GM23338 (cell line): ENCODE results near the gene ACCS. TPM values are rescaled to one million over a fixed set of nuclear protein-coding genes. Genes with fewer than 3 reads are reported as not detected.

Experiments used
- ATAC-seq: fragments of 200-7000 bp; cut with Tn5 transposase; 3 replicates; pipeline ENCODE4 v1.9.1; 2020
- DNase-seq: peaks from one replicate; pipeline ENCODE4 v3.0.0-alpha.2; 2015; ENCODE audit warnings: low spot score
- H2AFZ ChIP-seq: fragments of 200-600 bp; sonication (generic); 2 replicates; pipeline ENCODE4 v1.8.0; 2016; ENCODE audit warnings: antibody characterized with exemption, mild to moderate bottlenecking, moderate library complexity
- H3F3A ChIP-seq: fragments of 200-600 bp; sonication (generic); replicated peaks from 2 replicates; pipeline ENCODE4 v1.8.0; 2017; ENCODE audit warnings: antibody characterized with exemption, mixed run types, low read depth
- H3K27ac ChIP-seq: fragments of 200-600 bp; sonication (generic); 2 replicates; pipeline ENCODE4 v1.6.1; 2016; ENCODE audit warnings: low read depth
- H3K27me3 ChIP-seq: fragments of 200-600 bp; sonication (generic); 2 replicates; pipeline ENCODE4 v1.8.0; 2016; ENCODE audit warnings: mild to moderate bottlenecking, mixed run types, moderate library complexity; ENCODE audit not compliant: insufficient read depth
- H3K36me3 ChIP-seq: fragments of 200-600 bp; sonication (generic); 2 replicates; pipeline ENCODE4 v1.8.0; 2016; ENCODE audit warnings: mild to moderate bottlenecking; ENCODE audit not compliant: insufficient read depth
- H3K4me1 ChIP-seq: fragments of 200-600 bp; sonication (generic); 2 replicates; pipeline ENCODE4 v1.8.0; 2016; ENCODE audit warnings: mild to moderate bottlenecking, moderate library complexity; ENCODE audit not compliant: insufficient read depth
- H3K4me2 ChIP-seq: fragments of 200-600 bp; sonication (generic); 2 replicates; pipeline ENCODE4 v1.7.1; 2017; ENCODE audit warnings: mixed run types
- H3K4me3 ChIP-seq: fragments of 200-600 bp; sonication (generic); 2 replicates; pipeline ENCODE4 v1.6.1; 2016; ENCODE audit warnings: mixed run types
- H3K79me2 ChIP-seq: fragments of 200-600 bp; sonication (generic); replicated peaks from 2 replicates; pipeline ENCODE4 v1.8.0; 2017; ENCODE audit warnings: mild to moderate bottlenecking; ENCODE audit not compliant: insufficient read depth
- H3K9me2 ChIP-seq: fragments of 200-600 bp; sonication (generic); 2 replicates; pipeline ENCODE4 v1.8.0; 2017; ENCODE audit not compliant: insufficient read depth
- H4K20me1 ChIP-seq: fragments of 200-600 bp; sonication (generic); replicated peaks from 2 replicates; pipeline ENCODE4 v1.8.0; 2017; ENCODE audit warnings: mild to moderate bottlenecking; ENCODE audit not compliant: insufficient read depth
- H3K27ac Mint-ChIP-seq: 2 replicates; pipeline ENCODE4 v1.8.0; 2020; ENCODE audit warnings: inconsistent platforms, mild to moderate bottlenecking, moderate library complexity, mixed read lengths
- H3K27me3 Mint-ChIP-seq: 3 replicates; pipeline ENCODE4 v1.8.0; 2022; ENCODE audit warnings: low read depth, mild to moderate bottlenecking, moderate library complexity, mixed read lengths, inconsistent platforms; ENCODE audit not compliant: insufficient read depth, poor library complexity
- H3K36me3 Mint-ChIP-seq: 3 replicates; pipeline ENCODE4 v1.8.0; 2021; ENCODE audit warnings: low read depth, mild to moderate bottlenecking, inconsistent platforms, moderate library complexity, mixed read lengths
- H3K4me1 Mint-ChIP-seq: 3 replicates; pipeline ENCODE4 v1.8.0; 2020; ENCODE audit warnings: mild to moderate bottlenecking, inconsistent platforms, mixed read lengths
- H3K4me3 Mint-ChIP-seq: 3 replicates; pipeline ENCODE4 v1.8.0; 2021; ENCODE audit warnings: moderate library complexity, mild to moderate bottlenecking, inconsistent platforms, mixed read lengths
- H3K9me3 Mint-ChIP-seq: 3 replicates; pipeline ENCODE4 v1.8.0; 2020; ENCODE audit warnings: moderate library complexity, mild to moderate bottlenecking, inconsistent platforms, mixed read lengths
- CREB1 ChIP-seq: fragments of 250-450 bp; sonication (Bioruptor Pico); IDR thresholded peaks from 2 replicates; pipeline ENCODE4 v1.5.0; 2020; ENCODE audit warnings: low read depth, mild to moderate bottlenecking, moderate library complexity
- EZH2 ChIP-seq: fragments of 200-600 bp; sonication (generic); IDR thresholded peaks from one replicate; pipeline ENCODE4 v1.8.0; 2017; ENCODE audit warnings: antibody characterized with exemption, mild to moderate bottlenecking, low read depth; ENCODE audit not compliant: unreplicated experiment
- EZH2phosphoT487 ChIP-seq: fragments of 200-600 bp; sonication (generic); IDR thresholded peaks from one replicate; pipeline ENCODE4 v1.8.1; 2018; ENCODE audit warnings: antibody characterized with exemption; ENCODE audit not compliant: unreplicated experiment
- NANOG ChIP-seq: IDR thresholded peaks from 2 replicates; pipeline ENCODE4 v1.6.1; 2016; ENCODE audit warnings: antibody characterized with exemption, borderline replicate concordance
- POLR2AphosphoS5 ChIP-seq: IDR thresholded peaks from 2 replicates; pipeline ENCODE4 v1.6.1; 2016; ENCODE audit warnings: antibody characterized with exemption, low read depth
- STAT1 ChIP-seq: IDR thresholded peaks from one replicate; pipeline ENCODE4 v1.6.1; 2016; ENCODE audit warnings: antibody characterized with exemption; ENCODE audit not compliant: unreplicated experiment
- ZNF114 ChIP-seq: fragments of 250-450 bp; sonication (Bioruptor Pico); IDR thresholded peaks from 2 replicates; pipeline ENCODE4 v1.5.0; 2020; ENCODE audit warnings: mild to moderate bottlenecking, moderate library complexity
- ZNF331 ChIP-seq: fragments of 250-450 bp; sonication (Bioruptor Pico); IDR thresholded peaks from 2 replicates; pipeline ENCODE4 v1.5.0; 2020; ENCODE audit warnings: low read depth, mild to moderate bottlenecking, moderate library complexity
- polyA plus RNA-seq: library from polyadenylated mRNA; unstranded; fragments of >200 nt; fragmentation: Nextera tagmentation; extraction: Ambion mirVana; gene quantifications from 2 replicates; pipeline ENCODE4 v1.2.1, GENCODE V29; 2016
- total RNA-seq: library from RNA; depleted of rRNA; stranded (reverse); fragments of >200 nt; shearing (Covaris generic); gene quantifications from 2 replicates; pipeline ENCODE4 v1.2.3, GENCODE V29; 2014
- TF ChIP-seq, protein P1 (sequence below): fragments of 250-450 bp; sonication (Bioruptor Pico); IDR thresholded peaks from 2 replicates; pipeline ENCODE4 v1.5.0; 2020; ENCODE audit warnings: mild to moderate bottlenecking, moderate library complexity

Gene ACCS
- total and polyA plus RNA-seq, 2 experiments from 2014 or later: 3.6 to 6.6 TPM

DNA sequence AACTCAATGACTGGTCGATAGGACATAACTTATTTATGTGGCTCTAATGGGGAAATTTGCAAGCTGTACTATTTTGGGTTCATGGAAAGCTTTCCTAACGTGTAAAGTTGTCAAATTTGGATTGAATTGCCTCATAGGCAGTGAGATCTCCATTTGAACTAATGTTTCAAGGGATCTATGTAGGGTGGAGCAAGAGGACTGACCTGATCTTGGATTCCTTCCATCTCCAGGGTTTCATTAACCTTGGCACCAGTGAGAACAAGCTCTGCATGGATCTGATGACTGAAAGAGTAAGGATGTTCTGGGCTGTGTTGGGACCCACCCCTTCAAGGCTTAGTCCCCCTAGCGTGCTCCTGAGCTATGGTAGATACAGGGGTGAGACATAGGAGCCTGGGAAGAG is 16.2 kb upstream of the ACCS start:
- no peaks in the 10 kb centered on the region for H3K79me2 ChIP-seq
- DNase-seq: no peak
- no peak overlapping the region for H2AFZ ChIP-seq
- no peaks in the 10 kb centered on the region for H3F3A ChIP-seq
- no peak for ATAC-seq
- H3K36me3 Mint-ChIP-seq: no peaks in the 10 kb centered on the region
- H3K27ac ChIP-seq: no peak overlapping the region
- H3K27me3 Mint-ChIP-seq: peaks cover 2% of the 10 kb centered on the region
- no peaks in the 10 kb centered on the region; the same call in 2 of the 3 replicates for H3K9me3 Mint-ChIP-seq
- H3K36me3 ChIP-seq: no peaks in the 10 kb centered on the region
- H3K27me3 ChIP-seq: no peaks in the 10 kb centered on the region
- H4K20me1 ChIP-seq: no peaks in the 10 kb centered on the region
- no peak overlapping the region for H3K4me2 ChIP-seq
- no peaks in the 10 kb centered on the region for H3K4me1 Mint-ChIP-seq
- H3K4me3 Mint-ChIP-seq: no peak overlapping the region
- no peaks in the 10 kb centered on the region for H3K4me1 ChIP-seq
- TF ChIP-seq STAT1 (no peak), EZH2 (no peak), ZNF331 (CRISPR knock-in tag) (no peak), ZNF114 (no peak), EZH2phosphoT487 (no peak), POLR2AphosphoS5 (no peak), CREB1 (CRISPR knock-in tag) (no peak), NANOG (no peak)
- TF ChIP-seq, protein P1, sequence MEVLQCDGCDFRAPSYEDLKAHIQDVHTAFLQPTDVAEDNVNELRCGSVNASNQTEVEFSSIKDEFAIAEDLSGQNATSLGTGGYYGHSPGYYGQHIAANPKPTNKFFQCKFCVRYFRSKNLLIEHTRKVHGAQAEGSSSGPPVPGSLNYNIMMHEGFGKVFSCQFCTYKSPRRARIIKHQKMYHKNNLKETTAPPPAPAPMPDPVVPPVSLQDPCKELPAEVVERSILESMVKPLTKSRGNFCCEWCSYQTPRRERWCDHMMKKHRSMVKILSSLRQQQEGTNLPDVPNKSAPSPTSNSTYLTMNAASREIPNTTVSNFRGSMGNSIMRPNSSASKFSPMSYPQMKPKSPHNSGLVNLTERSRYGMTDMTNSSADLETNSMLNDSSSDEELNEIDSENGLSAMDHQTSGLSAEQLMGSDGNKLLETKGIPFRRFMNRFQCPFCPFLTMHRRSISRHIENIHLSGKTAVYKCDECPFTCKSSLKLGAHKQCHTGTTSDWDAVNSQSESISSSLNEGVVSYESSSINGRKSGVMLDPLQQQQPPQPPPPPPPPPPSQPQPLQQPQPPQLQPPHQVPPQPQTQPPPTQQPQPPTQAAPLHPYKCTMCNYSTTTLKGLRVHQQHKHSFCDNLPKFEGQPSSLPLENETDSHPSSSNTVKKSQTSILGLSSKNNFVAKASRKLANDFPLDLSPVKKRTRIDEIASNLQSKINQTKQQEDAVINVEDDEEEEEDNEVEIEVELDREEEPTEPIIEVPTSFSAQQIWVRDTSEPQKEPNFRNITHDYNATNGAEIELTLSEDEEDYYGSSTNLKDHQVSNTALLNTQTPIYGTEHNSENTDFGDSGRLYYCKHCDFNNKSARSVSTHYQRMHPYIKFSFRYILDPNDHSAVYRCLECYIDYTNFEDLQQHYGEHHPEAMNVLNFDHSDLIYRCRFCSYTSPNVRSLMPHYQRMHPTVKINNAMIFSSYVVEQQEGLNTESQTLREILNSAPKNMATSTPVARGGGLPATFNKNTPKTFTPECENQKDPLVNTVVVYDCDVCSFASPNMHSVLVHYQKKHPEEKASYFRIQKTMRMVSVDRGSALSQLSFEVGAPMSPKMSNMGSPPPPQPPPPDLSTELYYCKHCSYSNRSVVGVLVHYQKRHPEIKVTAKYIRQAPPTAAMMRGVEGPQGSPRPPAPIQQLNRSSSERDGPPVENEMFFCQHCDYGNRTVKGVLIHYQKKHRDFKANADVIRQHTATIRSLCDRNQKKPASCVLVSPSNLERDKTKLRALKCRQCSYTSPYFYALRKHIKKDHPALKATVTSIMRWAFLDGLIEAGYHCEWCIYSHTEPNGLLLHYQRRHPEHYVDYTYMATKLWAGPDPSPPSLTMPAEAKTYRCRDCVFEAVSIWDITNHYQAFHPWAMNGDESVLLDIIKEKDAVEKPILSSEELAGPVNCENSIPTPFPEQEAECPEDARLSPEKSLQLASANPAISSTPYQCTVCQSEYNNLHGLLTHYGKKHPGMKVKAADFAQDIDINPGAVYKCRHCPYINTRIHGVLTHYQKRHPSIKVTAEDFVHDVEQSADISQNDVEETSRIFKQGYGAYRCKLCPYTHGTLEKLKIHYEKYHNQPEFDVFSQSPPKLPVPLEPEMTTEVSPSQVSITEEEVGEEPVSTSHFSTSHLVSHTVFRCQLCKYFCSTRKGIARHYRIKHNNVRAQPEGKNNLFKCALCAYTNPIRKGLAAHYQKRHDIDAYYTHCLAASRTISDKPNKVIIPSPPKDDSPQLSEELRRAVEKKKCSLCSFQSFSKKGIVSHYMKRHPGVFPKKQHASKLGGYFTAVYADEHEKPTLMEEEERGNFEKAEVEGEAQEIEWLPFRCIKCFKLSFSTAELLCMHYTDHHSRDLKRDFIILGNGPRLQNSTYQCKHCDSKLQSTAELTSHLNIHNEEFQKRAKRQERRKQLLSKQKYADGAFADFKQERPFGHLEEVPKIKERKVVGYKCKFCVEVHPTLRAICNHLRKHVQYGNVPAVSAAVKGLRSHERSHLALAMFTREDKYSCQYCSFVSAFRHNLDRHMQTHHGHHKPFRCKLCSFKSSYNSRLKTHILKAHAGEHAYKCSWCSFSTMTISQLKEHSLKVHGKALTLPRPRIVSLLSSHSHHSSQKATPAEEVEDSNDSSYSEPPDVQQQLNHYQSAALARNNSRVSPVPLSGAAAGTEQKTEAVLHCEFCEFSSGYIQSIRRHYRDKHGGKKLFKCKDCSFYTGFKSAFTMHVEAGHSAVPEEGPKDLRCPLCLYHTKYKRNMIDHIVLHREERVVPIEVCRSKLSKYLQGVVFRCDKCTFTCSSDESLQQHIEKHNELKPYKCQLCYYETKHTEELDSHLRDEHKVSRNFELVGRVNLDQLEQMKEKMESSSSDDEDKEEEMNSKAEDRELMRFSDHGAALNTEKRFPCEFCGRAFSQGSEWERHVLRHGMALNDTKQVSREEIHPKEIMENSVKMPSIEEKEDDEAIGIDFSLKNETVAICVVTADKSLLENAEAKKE (CRISPR knock-in tag): no peak
- H3K27ac Mint-ChIP-seq: no peak overlapping the region
- no peak overlapping the region for H3K4me3 ChIP-seq
- peaks cover 9% of the 10 kb centered on the region; the same call in 1 of the 2 replicates for H3K9me2 ChIP-seq
